ENCODE measurements around the gene LAP3.

- TF ChIP-seq CTCF (IDR thresholded peaks at IDR 0.05 in 8 of 11, conservative IDR thresholded peaks at IDR 0.05 in 3 of 11) (no peak), POLR2AphosphoS5 (IDR thresholded peaks at IDR 0.05) (no peak)
These were observed 53.2 kb downstream of the LAP3 start for GRCh38 chr4:17630228-17630627.

All from spleen (tissue), 7 donors.